HUES48 (cell line): Measurements from ENCODE around the gene ENHO.

Experiments
- H3K27ac ChIP-seq: one replicate; pipeline ENCODE4 v1.7.0; 2013; ENCODE audit warnings: low read depth, low read length, inconsistent platforms
- H3K27me3 ChIP-seq: 2 replicates; pipeline ENCODE4 v1.6.1; 2013; ENCODE audit warnings: mild to moderate bottlenecking, low read length; ENCODE audit not compliant: control insufficient read depth, insufficient read depth
- H3K36me3 ChIP-seq: 2 replicates; pipeline ENCODE4 v1.6.1; 2013; ENCODE audit warnings: low read length; ENCODE audit not compliant: control insufficient read depth, insufficient read depth
- H3K4me1 ChIP-seq: 2 replicates; pipeline ENCODE4 v1.6.1; 2013; ENCODE audit warnings: mild to moderate bottlenecking, low read length; ENCODE audit not compliant: control insufficient read depth, insufficient read depth
- H3K4me3 ChIP-seq: 2 replicates; pipeline ENCODE4 v1.5.1; 2013; ENCODE audit warnings: mild to moderate bottlenecking, low read depth, low read length
- H3K9ac ChIP-seq: 2 replicates; pipeline ENCODE4 v1.6.1; 2013; ENCODE audit warnings: mild to moderate bottlenecking, low read depth, low read length, moderate library complexity
- H3K9me3 ChIP-seq: 2 replicates; pipeline ENCODE4 v1.6.1; 2013; ENCODE audit warnings: low read length; ENCODE audit not compliant: control insufficient read depth, insufficient read depth

Gene ENHO

DNA sequence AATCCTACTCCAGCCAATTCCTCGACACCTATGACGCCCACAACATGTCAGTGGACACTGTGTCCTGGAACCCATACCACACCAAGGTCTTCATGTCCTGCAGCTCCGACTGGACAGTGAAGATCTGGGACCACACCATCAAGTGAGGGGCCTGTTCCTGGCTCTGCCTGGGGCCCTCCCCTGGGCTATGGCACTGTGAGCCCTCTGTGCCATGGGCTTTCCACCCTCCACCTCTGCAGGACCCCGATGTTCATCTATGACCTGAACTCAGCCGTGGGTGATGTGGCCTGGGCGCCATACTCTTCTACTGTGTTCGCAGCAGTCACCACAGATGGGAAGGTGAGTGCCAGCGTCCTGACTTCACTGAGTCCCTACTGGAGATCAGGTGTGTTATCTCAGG lies 8.4 kb downstream of the ENHO start:
- no peaks in the 10 kb centered on the region for H3K9me3 ChIP-seq
- no peaks in the 10 kb centered on the region; the same call in 1 of the 2 replicates for H3K27me3 ChIP-seq

DNA sequence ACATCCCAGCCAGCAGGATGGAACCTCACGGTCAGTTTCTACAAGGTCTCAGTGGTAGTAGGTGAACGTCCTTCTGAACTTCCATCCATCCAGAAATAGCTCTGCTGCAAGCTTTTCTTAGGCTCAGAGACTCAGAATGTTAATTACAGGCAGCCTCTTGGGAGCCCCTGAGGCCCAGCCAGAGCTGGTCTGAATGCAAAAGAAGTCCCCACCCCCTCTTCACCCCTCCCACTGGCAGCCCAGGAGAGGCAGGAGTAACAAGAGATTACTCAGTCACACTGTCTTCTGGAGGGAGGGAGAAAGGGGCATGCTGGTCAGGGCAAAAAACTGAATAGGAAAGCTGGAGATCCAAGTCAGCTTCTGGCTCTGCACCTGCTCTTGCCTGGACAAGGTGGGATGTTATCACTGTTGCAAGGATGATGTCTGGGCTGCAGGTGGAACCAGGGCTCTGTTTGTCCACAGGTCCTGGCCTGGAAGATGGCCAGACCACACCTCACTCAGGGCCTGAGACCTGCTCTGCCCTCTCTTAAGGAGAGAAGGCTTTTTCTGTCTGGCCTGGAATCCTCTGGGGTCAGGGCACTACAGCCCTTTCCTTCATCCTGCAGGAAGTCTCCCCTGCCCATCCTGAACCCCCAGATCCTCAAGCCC lies 9.1 kb downstream of the ENHO start:
- H3K9me3 ChIP-seq: no peaks in the 10 kb centered on the region
- 0 out of 2 replicates have a peak overlapping the region, but pooled peaks have one; percentile 18 for H3K4me3 ChIP-seq

More for the DNA sequence above, 8.4 kb downstream of the ENHO start:
- H3K4me3 ChIP-seq: no peak overlapping the region
- peaks cover 41% of the 10 kb centered on the region for H3K4me1 ChIP-seq
- H3K9ac ChIP-seq: no peak overlapping the region
- H3K27ac ChIP-seq: no peak overlapping the region
- H3K36me3 ChIP-seq: no peaks in the 10 kb centered on the region

DNA sequence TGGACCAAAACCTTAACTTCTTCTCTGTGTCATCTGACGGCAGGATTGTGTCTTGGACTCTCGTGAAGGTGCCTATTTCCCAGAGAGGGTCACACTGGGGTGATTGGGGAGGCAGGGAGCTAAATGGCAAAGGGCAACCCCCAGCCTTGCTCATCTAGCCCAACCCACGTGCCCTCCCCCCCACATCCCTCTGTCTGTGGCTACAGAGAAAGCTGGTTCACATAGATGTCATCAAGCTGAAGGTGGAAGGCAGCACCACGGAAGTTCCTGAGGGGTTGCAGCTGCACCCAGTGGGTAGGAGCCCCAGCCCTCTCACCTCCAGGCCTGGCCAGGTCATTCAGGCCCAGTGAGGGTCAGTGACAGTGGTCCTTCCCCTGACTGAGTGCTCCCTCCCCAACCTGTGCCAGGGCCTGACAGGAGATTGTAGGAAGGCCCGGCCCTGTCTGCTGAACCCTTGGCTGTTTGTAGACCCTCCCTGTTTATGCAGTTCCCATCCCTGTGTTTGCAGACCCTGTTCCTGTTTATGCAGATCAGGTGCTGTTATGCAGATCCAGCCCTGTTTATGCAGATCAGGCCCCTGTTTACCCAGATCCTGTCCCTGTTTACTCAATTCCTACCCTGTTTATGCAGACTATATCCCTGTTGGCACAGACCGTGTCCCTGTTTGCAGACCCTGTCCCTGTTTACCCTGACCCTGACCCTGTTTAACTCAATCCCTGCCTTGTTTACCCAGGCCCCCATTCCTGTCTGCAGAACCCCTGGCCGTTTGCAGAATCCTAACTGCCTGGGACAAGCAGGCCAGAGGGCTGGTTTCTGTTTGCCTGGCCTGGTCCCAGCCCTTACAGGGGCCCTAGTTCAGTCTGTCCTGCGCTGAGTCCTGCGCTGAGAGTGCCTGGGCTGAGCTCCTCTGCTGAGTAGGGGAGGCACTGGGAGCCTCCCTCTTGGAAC lies 10.4 kb downstream of the ENHO start:
- no peaks in the 10 kb centered on the region; the same call in 1 of the 2 replicates for H3K27me3 ChIP-seq
- H3K9me3 ChIP-seq: no peaks in the 10 kb centered on the region
- H3K27ac ChIP-seq: peak overlapping the region; percentile 75
- peaks cover 41% of the 10 kb centered on the region for H3K4me1 ChIP-seq
- no peaks in the 10 kb centered on the region for H3K36me3 ChIP-seq
- H3K4me3 ChIP-seq: no peak overlapping the region
- no peak overlapping the region for H3K9ac ChIP-seq

More for the DNA sequence above, 9.1 kb downstream of the ENHO start:
- peak overlapping the region; percentile 75 for H3K27ac ChIP-seq
- no peaks in the 10 kb centered on the region; the same call in 1 of the 2 replicates for H3K27me3 ChIP-seq
- peaks cover 41% of the 10 kb centered on the region for H3K4me1 ChIP-seq
- no peak overlapping the region for H3K9ac ChIP-seq
- no peaks in the 10 kb centered on the region for H3K36me3 ChIP-seq

GRCh38 chr9:34510497-34511468 lies 12.0 kb downstream of the ENHO start:
- H3K4me3 ChIP-seq: no peak overlapping the region
- H3K9me3 ChIP-seq: no peaks in the 10 kb centered on the region
- no peak overlapping the region for H3K9ac ChIP-seq
- no peaks in the 10 kb centered on the region for H3K36me3 ChIP-seq
- H3K27me3 ChIP-seq: no peaks in the 10 kb centered on the region; the same call in 1 of the 2 replicates
- H3K27ac ChIP-seq: no peak overlapping the region
- peaks cover 41% of the 10 kb centered on the region for H3K4me1 ChIP-seq

DNA sequence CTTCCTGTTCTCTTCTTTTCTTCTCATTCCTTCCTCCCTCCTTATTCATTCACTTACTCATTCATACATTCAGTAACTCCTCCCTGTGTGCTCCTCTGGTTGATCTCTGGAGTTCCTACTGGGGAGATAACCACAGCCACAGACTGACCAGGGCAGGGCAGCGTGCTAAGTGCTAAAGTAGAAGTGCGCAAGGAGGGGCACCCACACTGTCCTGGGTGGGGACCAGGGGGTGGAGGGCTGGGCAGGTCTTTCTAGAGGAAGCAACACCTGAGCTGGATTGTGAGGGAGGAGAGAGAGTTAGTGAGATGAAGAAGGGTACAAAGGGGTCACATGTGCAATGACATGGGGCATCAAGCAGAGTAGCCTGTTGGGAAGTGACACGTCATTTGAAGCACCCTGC lies 13.8 kb downstream of the ENHO start:
- Histone ChIP-seq H3K9ac (no peak overlapping the region), H3K4me3 (no peak overlapping the region), H3K36me3 (no peaks in the 10 kb centered on the region), H3K4me1 (peaks cover 38% of the 10 kb centered on the region), H3K27me3 (no peaks in the 10 kb centered on the region), H3K9me3 (no peaks in the 10 kb centered on the region), H3K27ac (no peak overlapping the region)

- peaks cover 33% of the 10 kb centered on the region for H3K4me1 ChIP-seq
- H3K36me3 ChIP-seq: no peaks in the 10 kb centered on the region
- H3K9ac ChIP-seq: no peak overlapping the region
- H3K9me3 ChIP-seq: no peaks in the 10 kb centered on the region
- H3K27me3 ChIP-seq: no peaks in the 10 kb centered on the region
- no peak overlapping the region for H3K27ac ChIP-seq
- no peak overlapping the region for H3K4me3 ChIP-seq
Measured at GRCh38 chr9:34508463-34508862, 14.3 kb downstream of the ENHO start.

GRCh38 chr9:34507966-34508365 lies 14.8 kb downstream of the ENHO start:
- Histone ChIP-seq H3K4me3 (no peak overlapping the region), H3K4me1 (peaks cover 28% of the 10 kb centered on the region), H3K9me3 (no peaks in the 10 kb centered on the region), H3K9ac (no peak overlapping the region), H3K36me3 (no peaks in the 10 kb centered on the region), H3K27ac (no peak overlapping the region), H3K27me3 (no peaks in the 10 kb centered on the region)

GRCh38 chr9:34507556-34507955 lies 15.2 kb downstream of the ENHO start:
- no peaks in the 10 kb centered on the region for H3K36me3 ChIP-seq
- no peak overlapping the region for H3K27ac ChIP-seq
- no peak overlapping the region for H3K4me3 ChIP-seq
- H3K9me3 ChIP-seq: no peaks in the 10 kb centered on the region
- peaks cover 24% of the 10 kb centered on the region for H3K4me1 ChIP-seq
- H3K9ac ChIP-seq: no peak overlapping the region
- H3K27me3 ChIP-seq: no peaks in the 10 kb centered on the region

GRCh38 chr9:34506623-34507022 lies 16.2 kb downstream of the ENHO start:
- H3K27me3 ChIP-seq: no peaks in the 10 kb centered on the region
- H3K9me3 ChIP-seq: no peaks in the 10 kb centered on the region
- H3K27ac ChIP-seq: no peak overlapping the region
- H3K36me3 ChIP-seq: no peaks in the 10 kb centered on the region
- no peak overlapping the region for H3K4me3 ChIP-seq
- H3K9ac ChIP-seq: no peak overlapping the region
- H3K4me1 ChIP-seq: peaks cover 15% of the 10 kb centered on the region

GRCh38 chr9:34505370-34506120 lies 17.2 kb downstream of the ENHO start:
- H3K36me3 ChIP-seq: no peaks in the 10 kb centered on the region
- H3K4me1 ChIP-seq: peaks cover 5% of the 10 kb centered on the region
- no peaks in the 10 kb centered on the region for H3K27me3 ChIP-seq
- H3K9ac ChIP-seq: no peak overlapping the region
- no peak overlapping the region for H3K4me3 ChIP-seq
- H3K27ac ChIP-seq: no peak overlapping the region
- no peaks in the 10 kb centered on the region for H3K9me3 ChIP-seq
